Body of pancreas (tissue), 4 donors: ENCODE data around the gene VARS1.
"Not testable (repeated sequence)": the region's sequence is repeated elsewhere in the genome, so short reads cannot be mapped to it uniquely, and the experiment has no call there.

Experiments
- POLR2A ChIP-seq, 3 donors: fragments of 450-650 bp; IDR thresholded peaks; one replicate each; pipeline ENCODE4 v1.6.1; 2016; ENCODE audit warnings: antibody characterized with exemption in 3 of 3, mild to moderate bottlenecking in 2 of 3
- TF ChIP-seq, protein P1 (sequence below), 7 experiments: fragments of 450-650 bp in 4 of 7; fragments of 200-600 bp in 3 of 7; sonication (generic) in 3 of 7; IDR thresholded peaks; one replicate each; pipeline ENCODE4 v1.5.1; 2016 to 2019; ENCODE audit warnings: antibody characterized with exemption in 7 of 7

- TF ChIP-seq, protein P1, sequence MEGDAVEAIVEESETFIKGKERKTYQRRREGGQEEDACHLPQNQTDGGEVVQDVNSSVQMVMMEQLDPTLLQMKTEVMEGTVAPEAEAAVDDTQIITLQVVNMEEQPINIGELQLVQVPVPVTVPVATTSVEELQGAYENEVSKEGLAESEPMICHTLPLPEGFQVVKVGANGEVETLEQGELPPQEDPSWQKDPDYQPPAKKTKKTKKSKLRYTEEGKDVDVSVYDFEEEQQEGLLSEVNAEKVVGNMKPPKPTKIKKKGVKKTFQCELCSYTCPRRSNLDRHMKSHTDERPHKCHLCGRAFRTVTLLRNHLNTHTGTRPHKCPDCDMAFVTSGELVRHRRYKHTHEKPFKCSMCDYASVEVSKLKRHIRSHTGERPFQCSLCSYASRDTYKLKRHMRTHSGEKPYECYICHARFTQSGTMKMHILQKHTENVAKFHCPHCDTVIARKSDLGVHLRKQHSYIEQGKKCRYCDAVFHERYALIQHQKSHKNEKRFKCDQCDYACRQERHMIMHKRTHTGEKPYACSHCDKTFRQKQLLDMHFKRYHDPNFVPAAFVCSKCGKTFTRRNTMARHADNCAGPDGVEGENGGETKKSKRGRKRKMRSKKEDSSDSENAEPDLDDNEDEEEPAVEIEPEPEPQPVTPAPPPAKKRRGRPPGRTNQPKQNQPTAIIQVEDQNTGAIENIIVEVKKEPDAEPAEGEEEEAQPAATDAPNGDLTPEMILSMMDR (IDR thresholded peaks at IDR 0.05) = not testable (repeated sequence)
- TF ChIP-seq POLR2A (IDR thresholded peaks at IDR 0.05) = not testable (repeated sequence)
Measured at GRCh38 chr6:31838114-31838553, 42.6 kb upstream of the VARS1 start.
